VCaP (cell line): ENCODE measurements around the gene CLIP4.

Experiments
- H3K27ac ChIP-seq: fragments of 450-650 bp; 2 replicates; pipeline ENCODE4 v1.5.1; 2017
- TF ChIP-seq, protein P1 (sequence below): fragments of 450-650 bp; conservative IDR thresholded peaks from 2 replicates; pipeline ENCODE4 v1.5.1; 2017; ENCODE audit warnings: mild to moderate bottlenecking, moderate library complexity

The CLIP4 gene

DNA sequence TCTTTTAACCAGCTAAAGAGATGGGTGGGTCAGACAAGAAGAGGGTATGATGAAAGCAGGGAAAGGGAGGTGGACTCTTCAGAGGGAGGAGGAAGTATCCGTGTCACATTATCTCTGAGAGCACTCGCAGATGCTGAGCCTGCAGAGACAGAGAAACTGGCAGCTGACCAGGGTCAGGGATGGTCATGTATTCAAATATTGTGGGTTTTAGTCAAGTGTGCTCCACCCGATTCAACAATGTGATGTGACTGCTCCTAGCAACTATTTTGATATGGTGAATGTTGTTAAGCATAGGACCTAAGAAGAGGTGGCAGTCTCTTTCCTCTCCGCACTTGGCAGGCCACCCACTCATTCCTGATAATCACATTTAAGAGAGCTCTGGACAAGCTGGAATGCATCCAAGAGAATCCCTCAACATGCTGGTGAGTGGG is 1.3 kb upstream of the CLIP4 start:
- H3K27ac ChIP-seq, result peak overlapping the region; percentile 88; the same call in 1 of the 2 replicates
- TF ChIP-seq, protein P1, sequence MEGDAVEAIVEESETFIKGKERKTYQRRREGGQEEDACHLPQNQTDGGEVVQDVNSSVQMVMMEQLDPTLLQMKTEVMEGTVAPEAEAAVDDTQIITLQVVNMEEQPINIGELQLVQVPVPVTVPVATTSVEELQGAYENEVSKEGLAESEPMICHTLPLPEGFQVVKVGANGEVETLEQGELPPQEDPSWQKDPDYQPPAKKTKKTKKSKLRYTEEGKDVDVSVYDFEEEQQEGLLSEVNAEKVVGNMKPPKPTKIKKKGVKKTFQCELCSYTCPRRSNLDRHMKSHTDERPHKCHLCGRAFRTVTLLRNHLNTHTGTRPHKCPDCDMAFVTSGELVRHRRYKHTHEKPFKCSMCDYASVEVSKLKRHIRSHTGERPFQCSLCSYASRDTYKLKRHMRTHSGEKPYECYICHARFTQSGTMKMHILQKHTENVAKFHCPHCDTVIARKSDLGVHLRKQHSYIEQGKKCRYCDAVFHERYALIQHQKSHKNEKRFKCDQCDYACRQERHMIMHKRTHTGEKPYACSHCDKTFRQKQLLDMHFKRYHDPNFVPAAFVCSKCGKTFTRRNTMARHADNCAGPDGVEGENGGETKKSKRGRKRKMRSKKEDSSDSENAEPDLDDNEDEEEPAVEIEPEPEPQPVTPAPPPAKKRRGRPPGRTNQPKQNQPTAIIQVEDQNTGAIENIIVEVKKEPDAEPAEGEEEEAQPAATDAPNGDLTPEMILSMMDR, result no peak

DNA sequence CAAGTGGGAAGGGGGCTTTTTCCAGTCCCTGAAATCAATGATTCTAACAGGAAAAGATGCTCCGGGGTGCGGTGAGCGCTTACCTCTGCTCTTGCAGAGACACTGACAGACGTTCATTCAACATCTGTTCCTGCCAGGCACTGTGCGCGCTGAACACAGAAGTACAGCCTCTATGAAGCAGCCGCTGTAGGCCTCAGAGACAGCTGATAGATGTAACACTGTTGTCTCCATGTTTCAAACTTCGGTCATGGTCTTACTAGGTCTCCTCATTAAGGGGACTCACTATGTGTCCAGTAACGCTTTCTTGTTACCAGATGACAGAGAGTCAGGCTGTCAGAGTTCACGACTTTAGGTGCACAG is 649 bp upstream of the CLIP4 start:
- H3K27ac ChIP-seq, result peak overlapping the region; percentile 88
- TF ChIP-seq, protein P1, result no peak

DNA sequence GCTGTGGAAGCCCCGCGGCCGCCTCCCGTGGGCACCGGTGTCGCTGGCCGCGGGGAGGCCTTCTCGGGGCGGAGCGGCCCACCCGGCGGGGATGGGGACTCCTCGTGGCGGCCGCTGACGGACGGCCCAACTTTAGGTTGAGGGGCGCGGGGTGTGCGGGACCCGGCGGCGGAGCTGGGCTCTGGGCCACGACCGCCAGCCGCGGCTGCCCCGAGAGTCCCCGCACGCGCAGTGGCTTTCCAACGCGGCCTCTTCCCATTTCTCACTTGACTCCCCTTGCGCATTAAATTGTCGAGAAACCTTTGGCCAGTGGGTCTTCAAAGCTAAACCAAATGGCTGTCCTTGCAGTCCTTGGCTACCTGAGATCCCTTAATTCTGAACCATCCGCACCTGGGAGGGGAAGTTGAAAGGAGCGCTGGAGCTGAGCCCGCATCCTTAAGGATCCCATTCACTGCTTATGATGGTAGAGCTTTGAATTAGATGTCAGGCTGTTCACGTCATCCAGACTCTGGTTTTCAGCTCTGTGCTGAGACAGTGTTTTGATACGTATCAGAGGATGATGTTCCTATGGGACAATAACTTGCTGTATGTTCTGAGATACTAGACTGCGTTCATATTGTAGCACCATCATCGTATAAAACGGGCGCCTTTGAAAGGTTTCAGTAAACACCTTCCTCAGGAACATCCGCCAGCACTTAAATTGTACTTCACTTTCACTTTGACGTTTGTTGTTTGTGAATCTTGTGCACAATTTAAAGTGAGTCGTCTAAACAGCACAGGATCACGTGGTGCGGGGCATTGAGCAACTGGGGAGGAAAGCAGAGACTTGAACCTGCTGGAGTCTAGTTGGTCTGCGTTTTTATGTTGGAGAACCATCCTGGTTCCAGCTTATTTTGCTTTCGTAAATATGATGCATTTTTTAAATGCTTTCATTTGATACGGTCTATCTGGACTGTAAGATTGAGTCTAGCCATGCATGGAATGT is 874 bp downstream of the CLIP4 start:
- TF ChIP-seq, protein P1, result no peak
- peak overlapping the region; percentile 88 for H3K27ac ChIP-seq

DNA sequence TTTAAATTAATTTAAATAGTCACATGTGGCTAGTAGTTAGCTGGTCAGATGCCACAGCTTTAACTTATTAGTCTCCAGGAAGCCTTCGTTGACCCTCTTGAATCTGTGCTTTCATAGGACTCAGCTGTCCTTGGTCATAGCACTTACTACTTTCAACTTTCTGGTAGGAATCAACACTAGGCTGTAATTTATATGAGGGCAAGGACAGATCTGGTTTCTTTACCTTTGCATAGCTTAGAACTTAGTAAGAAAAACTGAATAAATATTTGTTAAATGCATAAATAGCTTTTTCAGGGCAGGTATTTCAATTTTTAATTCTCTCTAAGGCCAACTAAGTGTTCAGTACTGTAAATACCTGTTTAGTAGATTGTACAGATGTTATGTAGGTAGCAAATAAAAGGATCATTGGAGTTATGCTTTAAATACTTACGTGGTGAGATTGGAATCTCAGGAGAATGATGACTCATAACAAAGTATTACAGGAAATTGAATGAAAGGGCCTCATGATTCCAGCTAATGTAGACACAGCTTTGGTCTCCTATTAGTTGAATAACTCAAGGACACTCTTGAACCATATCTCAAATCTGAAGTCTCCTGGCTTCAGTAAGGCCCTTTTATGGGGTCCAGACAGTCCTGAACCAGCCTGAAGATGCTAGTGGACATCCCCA is 2.6 kb downstream of the CLIP4 start:
- H3K27ac ChIP-seq, result no peak overlapping the region; the same call in 1 of the 2 replicates
- TF ChIP-seq, protein P1, result no peak

DNA sequence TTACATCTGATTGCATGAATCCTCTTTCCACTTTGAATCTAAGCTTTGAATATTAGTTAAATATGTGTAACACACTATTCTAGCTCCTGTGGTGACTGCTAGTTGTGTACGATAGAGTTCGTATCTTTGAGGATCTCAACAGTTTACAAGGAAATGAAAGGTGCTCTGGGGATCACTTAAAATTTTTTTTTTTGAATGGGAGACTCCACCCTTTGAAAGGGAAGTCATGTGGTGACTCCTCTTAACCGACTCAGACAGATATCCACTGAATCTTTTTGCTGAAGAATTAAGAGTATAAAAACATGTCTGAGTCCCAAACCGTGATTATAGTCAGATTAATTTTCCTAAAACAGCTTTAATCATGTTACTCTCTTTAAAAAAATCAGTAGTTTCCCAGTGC is 4.0 kb downstream of the CLIP4 start:
- H3K27ac ChIP-seq, result no peak overlapping the region
- TF ChIP-seq, protein P1, result no peak

DNA sequence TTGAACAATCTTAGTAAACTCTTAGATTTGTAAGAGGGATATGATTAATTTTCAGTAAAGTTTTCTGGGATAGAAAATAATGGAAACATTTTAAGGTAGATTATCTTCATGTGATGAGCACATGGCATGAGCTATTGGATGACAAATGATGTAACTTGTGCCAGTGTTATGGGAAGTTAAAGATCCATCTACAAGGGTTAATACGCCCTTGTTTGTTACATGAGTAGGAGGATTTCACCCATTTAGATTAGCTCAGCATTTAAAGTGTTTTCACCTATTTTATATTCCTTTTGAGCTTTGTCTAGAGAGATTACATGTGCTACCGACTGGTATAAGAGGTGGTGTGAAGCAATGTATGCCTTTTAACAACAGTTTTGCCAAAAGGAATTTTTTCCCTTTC is 5.6 kb downstream of the CLIP4 start:
- no peak overlapping the region for H3K27ac ChIP-seq
- TF ChIP-seq, protein P1, result no peak

DNA sequence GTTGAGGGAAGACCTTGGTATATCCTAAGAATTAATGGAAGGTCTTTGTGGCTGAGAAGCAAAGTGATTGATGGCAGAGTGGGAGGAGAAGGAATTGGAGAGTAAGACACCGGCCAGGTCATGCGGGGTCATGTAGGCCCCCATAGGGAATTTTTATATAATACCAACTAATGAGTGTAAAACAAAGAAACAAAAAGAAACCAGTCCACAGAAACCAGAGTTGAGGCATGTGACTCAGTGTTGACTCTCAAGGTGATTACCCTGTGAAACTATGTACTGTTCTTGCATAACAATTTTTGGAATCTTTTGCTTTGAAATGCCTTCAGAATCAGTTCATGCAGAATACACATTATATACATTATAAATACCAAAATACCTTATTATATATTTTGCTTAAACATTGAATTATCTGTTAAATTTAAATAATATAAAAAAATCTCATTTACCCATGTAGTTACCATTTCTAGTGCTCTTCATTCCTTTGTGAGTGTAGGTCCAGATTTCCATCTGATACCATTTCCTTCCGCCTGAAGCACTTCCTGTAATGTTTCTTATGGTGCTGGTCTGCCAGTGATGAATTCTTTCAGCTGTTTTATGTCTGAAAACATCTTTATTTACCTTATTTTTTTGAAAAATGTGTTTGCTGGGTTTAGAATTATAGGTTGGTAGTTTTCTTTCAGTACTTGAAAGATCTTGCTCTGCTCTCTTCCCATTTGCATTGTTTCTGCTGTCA is 8.6 kb downstream of the CLIP4 start:
- no peak overlapping the region for H3K27ac ChIP-seq

More for the DNA sequence above, 8.6 kb downstream of the CLIP4 start:
- TF ChIP-seq, protein P1, result no peak
